HepG2 (cell line): Measurements from ENCODE around the gene AMER3. TPM values are rescaled to one million over a fixed set of nuclear protein-coding genes. Genes with fewer than 3 reads are reported as not detected.

ENCODE experiments used
- EP300 ChIP-seq, 3 experiments: sonication (generic) in 1 of 3; formaldehyde crosslinking in 1 of 3; IDR thresholded peaks; 2 replicates each; pipeline versions ENCODE4 v1.5.1 to v1.6.1; 2011 to 2020; ENCODE audit warnings: low read depth in 2 of 3, low read length in 2 of 3, borderline replicate concordance in 1 of 3, improper control_type of control experiment in 1 of 3, mild to moderate bottlenecking in 1 of 3, missing genetic modification reagents in 1 of 3, moderate library complexity in 1 of 3
- IKZF1 ChIP-seq: fragments of 450-650 bp; IDR thresholded peaks from 2 replicates; pipeline ENCODE4 v1.7.1; 2016
- KDM3A ChIP-seq: IDR thresholded peaks from 2 replicates; pipeline ENCODE4 v1.6.1; 2018; ENCODE audit warnings: low read depth, missing compliant biosample characterization
- MED8 ChIP-seq: sonication (generic); formaldehyde crosslinking; IDR thresholded peaks from 2 replicates; pipeline ENCODE4 v1.8.1; 2023; ENCODE audit warnings: mild to moderate bottlenecking, missing genetic modification reagents; ENCODE audit not compliant: insufficient replicate concordance
- NPAS2 ChIP-seq: sonication (generic); formaldehyde crosslinking; IDR thresholded peaks from 2 replicates; pipeline ENCODE4 v1.8.0; 2022; ENCODE audit warnings: mild to moderate bottlenecking, missing genetic modification reagents, borderline replicate concordance
- NR2C2 ChIP-seq: sonication (generic); formaldehyde crosslinking; IDR thresholded peaks from 2 replicates; pipeline ENCODE4 v1.4.0; 2020; ENCODE audit warnings: missing genetic modification reagents, mild to moderate bottlenecking, moderate library complexity, borderline replicate concordance
- SIN3A ChIP-seq: IDR thresholded peaks from 2 replicates; pipeline ENCODE4 v1.6.1; 2011; ENCODE audit warnings: low read depth, mild to moderate bottlenecking, control low read depth, low read length, borderline replicate concordance
- SKI ChIP-seq: fragments of 450-650 bp; IDR thresholded peaks from one replicate; pipeline ENCODE4 v1.6.1; 2018; ENCODE audit warnings: mild to moderate bottlenecking; ENCODE audit not compliant: partially characterized antibody
- TSC22D2 ChIP-seq: sonication (generic); formaldehyde crosslinking; IDR thresholded peaks from 2 replicates; pipeline ENCODE4 v1.5.1; 2020; ENCODE audit warnings: missing genetic modification reagents, mild to moderate bottlenecking, borderline replicate concordance
- ZBTB21 ChIP-seq: sonication (generic); formaldehyde crosslinking; IDR thresholded peaks from 2 replicates; pipeline ENCODE4 v1.4.0; 2020; ENCODE audit warnings: missing genetic modification reagents
- ZMYM3 ChIP-seq: sonication (generic); formaldehyde crosslinking; IDR thresholded peaks from 2 replicates; pipeline ENCODE4 v1.5.1; 2020; ENCODE audit warnings: mild to moderate bottlenecking, missing genetic modification reagents
- ZNF329 ChIP-seq: sonication (generic); formaldehyde crosslinking; IDR thresholded peaks from 2 replicates; pipeline ENCODE4 v1.9.0; 2021; ENCODE audit warnings: low read depth, mild to moderate bottlenecking, missing genetic modification reagents
- ZNF589 ChIP-seq: sonication (generic); formaldehyde crosslinking; conservative IDR thresholded peaks from 2 replicates; pipeline ENCODE4 v1.8.0; 2022; ENCODE audit warnings: mild to moderate bottlenecking, moderate library complexity, missing genetic modification reagents
- ZNF841 ChIP-seq: sonication (generic); formaldehyde crosslinking; IDR thresholded peaks from 2 replicates; pipeline ENCODE4 v1.8.1; 2023; ENCODE audit warnings: missing genetic modification reagents, borderline replicate concordance
- polyA plus RNA-seq, 8 experiments: library from polyadenylated mRNA; depleted of rRNA in 3 of 8; stranded (reverse) in 7 of 8; unstranded in 1 of 8; fragments of >200 nt; fragmentation: Illumina TruSeq in 4 of 8; extraction: Trizol in 4 of 8; gene quantifications; 2 replicates each; pipeline versions ENCODE4 v1.2.1 to v1.2.3, GENCODE V29; 2011 to 2016; ENCODE audit warnings: low read depth in 4 of 8, missing spikeins in 1 of 8, mixed read lengths in 1 of 8; ENCODE audit not compliant: insufficient read depth in 1 of 8
- total RNA-seq, 5 experiments: library from RNA; depleted of rRNA; stranded (reverse); fragments of >200 nt; fragmentation: Illumina TruSeq; extraction: Trizol; gene quantifications; 2 replicates each; pipeline ENCODE4 v1.2.3, GENCODE V29; 2016; ENCODE audit warnings: low read depth in 1 of 5
- TF ChIP-seq, protein P1 (sequence below): sonication (generic); formaldehyde crosslinking; IDR thresholded peaks from 2 replicates; pipeline ENCODE4 v1.8.1; 2023; ENCODE audit warnings: mild to moderate bottlenecking, missing genetic modification reagents
- TF ChIP-seq, protein P2 (sequence below): sonication (generic); formaldehyde crosslinking; IDR thresholded peaks from 2 replicates; pipeline ENCODE4 v1.4.0; 2020; ENCODE audit warnings: mild to moderate bottlenecking, missing genetic modification reagents
- TF ChIP-seq, protein P3 (sequence below): IDR thresholded peaks from 2 replicates; pipeline ENCODE4 v1.6.1; 2016; ENCODE audit warnings: missing compliant biosample characterization, missing genetic modification reagents, borderline replicate concordance

AMER3 gene
- total and polyA plus RNA-seq, 2 of the 13 experiments (the other 11 are each of a cell fraction or from before 2014, with no cell fraction given) = not detected

DNA sequence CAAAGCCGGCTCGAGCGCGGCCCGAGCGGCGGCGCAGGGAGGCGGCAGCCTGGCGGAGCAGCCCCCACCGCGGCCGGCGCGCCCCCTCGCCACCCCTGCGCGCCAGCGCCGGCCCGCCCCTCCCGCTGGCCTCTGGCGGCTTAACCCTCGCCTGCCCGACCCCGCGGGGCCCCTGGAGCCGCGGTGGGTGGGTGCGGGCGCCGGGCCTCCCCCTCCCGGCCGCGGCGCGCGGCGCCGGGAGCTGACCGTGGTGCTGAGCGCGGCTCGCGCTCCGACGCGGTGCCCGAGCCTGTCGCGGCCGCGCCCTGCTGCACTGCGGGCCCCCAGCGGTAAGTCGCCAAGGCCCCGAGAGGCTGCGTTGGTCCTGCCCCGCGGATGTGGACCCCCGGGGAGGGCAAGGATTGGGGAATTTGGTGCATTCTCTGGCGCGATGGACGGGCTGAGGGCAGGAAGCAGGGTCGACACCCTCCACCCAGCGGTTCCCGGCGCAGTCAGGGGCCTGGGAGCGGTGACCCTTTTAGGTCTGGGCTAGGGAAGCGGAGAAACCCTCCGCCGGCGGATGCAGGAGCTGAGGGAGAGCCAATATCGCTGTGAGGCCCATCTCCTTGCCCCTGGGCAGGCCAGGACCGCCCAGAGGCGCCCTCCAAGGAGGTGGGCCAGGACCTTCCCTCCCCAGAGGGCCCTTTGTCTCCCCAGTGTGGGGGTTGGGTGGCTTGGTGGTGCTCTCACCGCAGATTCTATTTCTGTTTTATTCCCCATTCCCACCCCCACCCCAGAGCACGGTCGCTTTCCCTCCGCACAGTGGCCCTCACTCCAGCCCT lies 923 bp downstream of the AMER3 start (continued):
- TF ChIP-seq, protein P1, sequence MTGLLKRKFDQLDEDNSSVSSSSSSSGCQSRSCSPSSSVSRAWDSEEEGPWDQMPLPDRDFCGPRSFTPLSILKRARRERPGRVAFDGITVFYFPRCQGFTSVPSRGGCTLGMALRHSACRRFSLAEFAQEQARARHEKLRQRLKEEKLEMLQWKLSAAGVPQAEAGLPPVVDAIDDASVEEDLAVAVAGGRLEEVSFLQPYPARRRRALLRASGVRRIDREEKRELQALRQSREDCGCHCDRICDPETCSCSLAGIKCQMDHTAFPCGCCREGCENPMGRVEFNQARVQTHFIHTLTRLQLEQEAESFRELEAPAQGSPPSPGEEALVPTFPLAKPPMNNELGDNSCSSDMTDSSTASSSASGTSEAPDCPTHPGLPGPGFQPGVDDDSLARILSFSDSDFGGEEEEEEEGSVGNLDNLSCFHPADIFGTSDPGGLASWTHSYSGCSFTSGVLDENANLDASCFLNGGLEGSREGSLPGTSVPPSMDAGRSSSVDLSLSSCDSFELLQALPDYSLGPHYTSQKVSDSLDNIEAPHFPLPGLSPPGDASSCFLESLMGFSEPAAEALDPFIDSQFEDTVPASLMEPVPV (CRISPR knock-in tag) = no peak
- TF ChIP-seq SIN3A = peak; percentile 34; the same call in 1 of the 2 replicates
- TF ChIP-seq, protein P2, sequence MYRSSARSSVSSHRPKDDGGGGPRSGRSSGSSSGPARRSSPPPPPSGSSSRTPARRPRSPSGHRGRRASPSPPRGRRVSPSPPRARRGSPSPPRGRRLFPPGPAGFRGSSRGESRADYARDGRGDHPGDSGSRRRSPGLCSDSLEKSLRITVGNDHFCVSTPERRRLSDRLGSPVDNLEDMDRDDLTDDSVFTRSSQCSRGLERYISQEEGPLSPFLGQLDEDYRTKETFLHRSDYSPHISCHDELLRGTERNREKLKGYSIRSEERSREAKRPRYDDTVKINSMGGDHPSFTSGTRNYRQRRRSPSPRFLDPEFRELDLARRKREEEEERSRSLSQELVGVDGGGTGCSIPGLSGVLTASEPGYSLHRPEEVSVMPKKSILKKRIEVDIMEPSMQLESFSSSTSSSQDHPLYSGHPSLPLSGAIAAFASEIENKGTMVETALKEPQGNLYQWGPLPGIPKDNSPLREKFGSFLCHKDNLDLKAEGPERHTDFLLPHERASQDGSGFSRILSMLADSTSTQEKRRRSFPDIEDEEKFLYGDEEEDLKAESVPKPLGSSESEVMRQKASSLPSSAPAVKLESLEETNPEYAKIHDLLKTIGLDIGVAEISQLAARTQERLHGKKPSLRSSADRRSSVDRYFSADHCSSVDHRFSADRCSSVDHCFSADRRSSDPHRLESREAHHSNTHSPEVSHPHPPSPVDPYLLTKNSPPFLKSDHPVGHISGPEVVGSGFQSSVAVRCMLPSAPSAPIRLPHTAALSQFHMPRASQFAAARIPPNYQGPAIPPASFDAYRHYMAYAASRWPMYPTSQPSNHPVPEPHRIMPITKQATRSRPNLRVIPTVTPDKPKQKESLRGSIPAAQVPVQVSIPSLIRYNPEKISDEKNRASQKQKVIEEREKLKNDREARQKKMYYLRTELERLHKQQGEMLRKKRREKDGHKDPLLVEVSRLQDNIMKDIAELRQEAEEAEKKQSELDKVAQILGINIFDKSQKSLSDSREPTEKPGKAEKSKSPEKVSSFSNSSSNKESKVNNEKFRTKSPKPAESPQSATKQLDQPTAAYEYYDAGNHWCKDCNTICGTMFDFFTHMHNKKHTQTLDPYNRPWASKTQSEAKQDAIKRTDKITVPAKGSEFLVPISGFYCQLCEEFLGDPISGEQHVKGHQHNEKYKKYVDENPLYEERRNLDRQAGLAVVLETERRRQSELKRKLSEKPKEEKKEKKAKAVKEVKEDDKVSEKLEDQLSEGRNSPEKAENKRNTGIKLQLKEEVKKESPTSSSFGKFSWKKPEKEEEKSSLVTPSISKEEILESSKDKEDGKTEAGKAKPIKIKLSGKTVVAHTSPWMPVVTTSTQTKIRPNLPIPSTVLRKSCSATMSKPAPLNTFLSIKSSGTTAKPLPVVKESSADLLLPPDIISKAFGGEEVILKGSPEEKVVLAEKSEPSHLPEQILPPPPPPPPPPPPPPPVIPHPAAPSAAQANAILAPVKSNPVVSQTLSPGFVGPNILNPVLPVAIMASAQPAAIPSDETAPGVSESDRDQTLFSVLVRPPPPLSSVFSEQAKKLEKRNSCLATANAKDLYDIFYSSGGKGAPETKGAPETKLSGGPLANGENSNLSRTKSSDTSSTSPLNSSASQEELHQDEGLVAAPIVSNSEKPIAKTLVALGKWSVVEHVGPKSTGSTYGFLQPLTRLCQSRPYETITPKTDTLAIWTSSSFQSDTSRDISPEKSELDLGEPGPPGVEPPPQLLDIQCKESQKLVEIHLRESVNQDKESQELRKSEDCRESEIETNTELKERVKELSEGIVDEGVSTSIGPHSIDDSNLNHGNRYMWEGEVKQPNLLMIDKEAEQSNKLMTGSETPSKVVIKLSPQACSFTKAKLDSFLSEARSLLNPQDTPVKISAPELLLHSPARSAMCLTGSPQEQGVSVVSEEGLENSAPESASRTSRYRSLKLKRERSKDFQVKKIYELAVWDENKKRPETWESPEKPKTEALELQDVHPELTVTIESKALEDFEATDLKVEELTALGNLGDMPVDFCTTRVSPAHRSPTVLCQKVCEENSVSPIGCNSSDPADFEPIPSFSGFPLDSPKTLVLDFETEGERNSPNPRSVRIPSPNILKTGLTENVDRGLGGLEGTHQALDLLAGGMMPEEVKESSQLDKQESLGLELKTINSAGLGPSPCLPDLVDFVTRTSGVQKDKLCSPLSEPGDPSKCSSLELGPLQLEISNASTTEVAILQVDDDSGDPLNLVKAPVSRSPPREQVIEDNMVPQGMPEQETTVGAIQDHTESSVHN (CRISPR knock-in tag) = no peak
- no peak for TF ChIP-seq IKZF1
- TF ChIP-seq EP300 (IDR thresholded peaks at IDR 0.05; ENCODE audit: low read depth in 2 of 2, low read length in 2 of 2) = no peak
- TF ChIP-seq EP300 (CRISPR knock-in tag; IDR thresholded peaks at IDR 0.05; ENCODE audit: borderline replicate concordance) = no peak
- no peak for TF ChIP-seq NPAS2 (CRISPR knock-in tag)
- no peak for TF ChIP-seq ZNF589 (CRISPR knock-in tag)
- TF ChIP-seq SKI = no peak
- TF ChIP-seq TSC22D2 (CRISPR knock-in tag) = peak; percentile 58; the same call in 1 of the 2 replicates
- no peak for TF ChIP-seq MED8 (CRISPR knock-in tag)
- 0 out of 2 replicates have a peak, but pooled peaks have one; percentile 43 for TF ChIP-seq ZNF841 (CRISPR knock-in tag)
- TF ChIP-seq, protein P3, sequence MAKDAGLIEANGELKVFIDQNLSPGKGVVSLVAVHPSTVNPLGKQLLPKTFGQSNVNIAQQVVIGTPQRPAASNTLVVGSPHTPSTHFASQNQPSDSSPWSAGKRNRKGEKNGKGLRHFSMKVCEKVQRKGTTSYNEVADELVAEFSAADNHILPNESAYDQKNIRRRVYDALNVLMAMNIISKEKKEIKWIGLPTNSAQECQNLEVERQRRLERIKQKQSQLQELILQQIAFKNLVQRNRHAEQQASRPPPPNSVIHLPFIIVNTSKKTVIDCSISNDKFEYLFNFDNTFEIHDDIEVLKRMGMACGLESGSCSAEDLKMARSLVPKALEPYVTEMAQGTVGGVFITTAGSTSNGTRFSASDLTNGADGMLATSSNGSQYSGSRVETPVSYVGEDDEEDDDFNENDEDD (CRISPR knock-in tag) = peak; percentile 21; the same call in 1 of the 2 replicates
- TF ChIP-seq ZNF329 (CRISPR knock-in tag) = 0 out of 2 replicates have a peak, but pooled peaks have one; percentile 37
- no peak for TF ChIP-seq ZBTB21 (CRISPR knock-in tag)
- TF ChIP-seq NR2C2 = no peak
- TF ChIP-seq KDM3A = no peak
- TF ChIP-seq ZMYM3 (CRISPR knock-in tag) = no peak
